PC-3 (cell line): ENCODE measurements around the gene BIVM.

Source experiments
- EZH2phosphoT487 ChIP-seq: fragments of 300-600 bp; sonication (generic); IDR thresholded peaks from 2 replicates; pipeline ENCODE4 v1.6.1; 2018; ENCODE audit warnings: mild to moderate bottlenecking, antibody characterized with exemption, low read length, borderline replicate concordance
- TF ChIP-seq, protein P1 (sequence below): fragments of 300-600 bp; sonication (generic); conservative IDR thresholded peaks from 2 replicates; pipeline ENCODE4 v1.5.1; 2017; ENCODE audit warnings: antibody characterized with exemption, low read depth, mild to moderate bottlenecking, low read length

DNA sequence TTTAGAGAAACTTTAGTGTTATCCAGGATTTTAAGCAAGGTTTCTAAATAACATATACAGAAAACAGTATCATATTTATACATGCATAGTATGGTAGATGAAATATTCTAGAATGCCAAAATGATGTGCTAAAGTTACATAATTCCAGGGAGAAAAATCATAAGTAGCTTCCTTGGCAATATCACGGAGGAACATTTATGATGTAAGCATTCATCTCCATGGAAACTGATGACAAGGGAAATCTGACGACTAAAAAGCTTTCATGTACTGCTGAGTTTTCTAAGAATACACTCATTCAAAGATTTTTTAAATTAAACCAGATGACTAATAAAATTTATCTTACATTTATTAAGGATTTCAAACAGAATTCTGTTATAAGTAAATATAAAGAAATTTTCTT is 30.0 kb upstream of the BIVM start:
- TF ChIP-seq, protein P1, sequence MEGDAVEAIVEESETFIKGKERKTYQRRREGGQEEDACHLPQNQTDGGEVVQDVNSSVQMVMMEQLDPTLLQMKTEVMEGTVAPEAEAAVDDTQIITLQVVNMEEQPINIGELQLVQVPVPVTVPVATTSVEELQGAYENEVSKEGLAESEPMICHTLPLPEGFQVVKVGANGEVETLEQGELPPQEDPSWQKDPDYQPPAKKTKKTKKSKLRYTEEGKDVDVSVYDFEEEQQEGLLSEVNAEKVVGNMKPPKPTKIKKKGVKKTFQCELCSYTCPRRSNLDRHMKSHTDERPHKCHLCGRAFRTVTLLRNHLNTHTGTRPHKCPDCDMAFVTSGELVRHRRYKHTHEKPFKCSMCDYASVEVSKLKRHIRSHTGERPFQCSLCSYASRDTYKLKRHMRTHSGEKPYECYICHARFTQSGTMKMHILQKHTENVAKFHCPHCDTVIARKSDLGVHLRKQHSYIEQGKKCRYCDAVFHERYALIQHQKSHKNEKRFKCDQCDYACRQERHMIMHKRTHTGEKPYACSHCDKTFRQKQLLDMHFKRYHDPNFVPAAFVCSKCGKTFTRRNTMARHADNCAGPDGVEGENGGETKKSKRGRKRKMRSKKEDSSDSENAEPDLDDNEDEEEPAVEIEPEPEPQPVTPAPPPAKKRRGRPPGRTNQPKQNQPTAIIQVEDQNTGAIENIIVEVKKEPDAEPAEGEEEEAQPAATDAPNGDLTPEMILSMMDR: no peak
- no peak for TF ChIP-seq EZH2phosphoT487
